GM18870 (cell line): ENCODE data around the gene EXOC3.
"Not testable (repeated sequence)": the region's sequence is repeated elsewhere in the genome, so short reads cannot be mapped to it uniquely, and the experiment has no call there.

Source experiments
- ATAC-seq: cut with Tn5 transposase; IDR thresholded peaks from one replicate; pipeline ENCODE4 v1.9.1; 2021; ENCODE audit warnings: moderate library complexity; ENCODE audit not compliant: unreplicated experiment

EXOC3 gene

DNA sequence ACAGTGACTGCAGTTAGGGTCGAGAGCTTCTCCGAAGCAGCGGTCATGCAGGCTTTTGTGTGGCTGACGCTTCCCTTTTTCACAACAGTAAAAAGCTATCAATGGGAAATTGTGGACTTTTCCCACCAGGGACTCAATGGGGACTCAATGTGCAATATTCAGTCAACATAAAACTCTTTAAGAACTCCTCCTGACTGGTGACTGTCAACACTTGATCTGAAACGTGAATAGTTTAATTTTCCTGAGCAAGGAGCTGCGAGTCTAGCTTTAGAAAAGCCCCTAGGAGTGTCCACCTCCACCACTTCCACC is 28.7 kb downstream of the EXOC3 start:
- ATAC-seq = no peak

DNA sequence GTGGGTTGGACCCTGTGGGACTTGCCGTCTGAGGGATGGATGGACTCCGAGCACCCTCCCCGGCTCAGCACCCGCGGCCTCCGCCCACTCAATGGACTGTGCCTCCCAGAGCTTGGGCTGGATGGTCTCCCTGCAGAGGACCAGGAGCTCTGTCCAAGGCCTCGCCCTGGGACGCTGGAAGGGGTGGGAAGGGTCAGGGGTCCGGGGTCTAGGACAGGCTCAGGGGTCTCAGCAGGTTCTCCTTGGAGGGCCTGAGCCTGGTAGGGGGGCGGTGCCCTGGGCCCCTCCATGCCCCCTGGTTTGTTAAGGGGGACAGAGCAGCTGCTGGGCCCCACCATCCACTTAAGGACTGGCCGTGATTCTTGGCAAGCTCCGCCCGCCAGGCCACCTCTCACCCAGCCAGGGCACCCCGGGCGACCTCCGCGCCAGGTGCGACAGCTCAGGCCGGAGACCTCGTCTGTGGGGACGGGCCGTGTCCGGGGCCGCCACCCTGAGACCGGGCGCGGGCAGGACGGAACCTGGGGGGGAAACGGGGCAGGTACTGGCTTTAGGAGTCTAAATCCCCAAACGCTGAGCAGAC is 29.2 kb downstream of the EXOC3 start:
- no peak for ATAC-seq

DNA sequence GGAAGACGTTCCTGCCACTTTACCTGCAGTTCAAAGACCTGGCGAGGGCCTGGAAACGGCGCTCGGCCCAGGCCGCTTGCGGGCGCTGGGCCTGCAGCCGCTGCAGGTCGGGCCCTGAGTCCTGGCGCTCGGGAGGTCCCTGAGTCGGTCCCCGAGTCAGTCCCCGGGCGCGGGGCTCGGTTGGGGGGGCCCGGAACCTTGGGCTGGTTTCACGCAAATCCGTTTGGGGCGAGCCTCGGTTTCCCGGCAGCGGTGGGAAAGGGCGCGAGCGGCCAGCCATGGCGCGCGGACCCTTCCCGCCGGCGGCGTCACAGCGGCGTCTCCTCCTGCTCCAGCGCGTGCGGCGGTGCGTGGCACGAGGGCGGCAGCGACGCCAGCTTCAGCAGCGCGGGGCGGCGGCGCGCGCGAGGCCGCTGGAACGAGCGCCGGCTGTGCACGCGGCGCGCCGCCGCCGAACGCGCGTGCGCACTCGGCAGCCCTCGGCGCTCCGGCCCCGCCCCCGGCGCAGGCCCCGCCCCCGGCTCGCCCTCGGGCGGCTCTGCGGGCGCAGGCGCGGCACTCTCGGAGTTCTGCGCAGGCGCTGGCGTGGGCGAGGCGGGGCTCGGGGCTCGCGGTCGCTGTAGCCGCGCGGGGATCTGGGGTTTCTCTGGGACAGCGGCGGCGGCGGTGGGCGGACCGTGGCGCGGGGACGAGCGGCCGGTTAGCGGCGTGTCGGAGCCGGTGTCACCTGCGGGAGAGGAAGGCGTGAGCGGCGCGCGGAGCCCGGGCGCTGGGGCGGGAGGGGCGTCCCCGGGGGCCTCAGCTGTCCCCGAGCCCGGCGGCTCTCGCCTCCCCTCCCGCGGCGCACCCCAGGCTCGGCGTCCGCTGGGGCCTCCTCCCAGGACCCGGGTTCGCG is 29.9 kb downstream of the EXOC3 start:
- ATAC-seq = no peak

DNA sequence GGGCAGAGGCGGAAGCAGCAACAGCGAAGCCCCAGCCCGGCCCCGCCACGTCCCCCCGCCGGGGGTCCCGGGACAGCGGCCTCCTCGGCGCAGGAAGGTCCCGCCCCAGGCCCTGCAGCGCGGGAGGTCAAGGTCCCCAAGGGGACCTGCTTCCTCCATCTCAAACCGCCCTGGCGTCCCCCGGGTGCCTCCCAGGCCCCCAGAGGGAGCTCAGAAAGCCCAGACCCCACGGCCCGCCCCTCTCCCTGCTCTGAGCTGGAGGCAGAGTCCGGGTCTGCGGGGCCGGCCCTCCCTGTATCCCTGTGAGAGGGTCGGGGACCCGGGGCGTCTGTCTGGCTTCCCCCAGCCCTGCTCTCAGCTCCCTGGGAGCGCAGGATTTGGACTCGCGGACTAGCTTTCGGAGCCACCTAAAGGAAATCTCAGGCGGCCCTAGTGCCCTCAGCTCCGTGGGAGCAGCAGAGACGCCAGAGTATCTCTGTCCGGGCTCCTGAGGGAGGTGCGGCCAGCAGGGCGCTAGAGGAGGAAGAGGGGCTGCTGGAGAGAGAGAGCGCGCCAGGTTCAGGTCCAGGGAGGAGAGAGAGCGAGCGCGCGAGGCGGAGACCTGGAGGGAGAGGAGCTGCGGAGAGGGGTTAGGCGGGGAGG is 30.7 kb downstream of the EXOC3 start:
- ATAC-seq = no peak

DNA sequence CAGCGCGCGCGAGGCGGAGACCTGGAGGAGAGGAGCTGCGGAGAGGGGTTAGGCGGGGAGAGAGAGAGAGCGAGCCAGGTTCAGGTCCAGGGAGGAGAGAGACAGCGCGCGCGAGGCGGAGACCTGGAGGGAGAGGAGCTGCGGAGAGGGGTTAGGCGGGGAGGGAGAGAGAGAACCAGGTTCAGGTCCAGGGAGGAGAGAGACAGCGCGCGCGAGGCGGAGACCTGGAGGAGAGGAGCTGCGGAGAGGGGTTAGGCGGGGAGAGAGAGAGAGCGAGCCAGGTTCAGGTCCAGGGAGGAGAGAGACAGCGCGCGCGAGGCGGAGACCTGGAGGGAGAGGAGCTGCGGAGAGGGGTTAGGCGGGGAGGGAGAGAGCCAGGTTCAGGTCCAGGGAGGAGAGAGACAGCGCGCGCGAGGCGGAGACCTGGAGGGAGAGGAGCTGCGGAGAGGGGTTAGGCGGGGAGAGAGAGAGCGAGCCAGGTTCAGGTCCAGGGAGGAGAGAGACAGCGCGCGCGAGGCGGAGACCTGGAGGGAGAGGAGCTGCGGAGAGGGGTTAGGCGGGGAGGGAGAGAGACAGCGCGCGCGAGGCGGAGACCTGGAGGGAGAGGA is 31.4 kb downstream of the EXOC3 start:
- ATAC-seq = not testable (repeated sequence)

DNA sequence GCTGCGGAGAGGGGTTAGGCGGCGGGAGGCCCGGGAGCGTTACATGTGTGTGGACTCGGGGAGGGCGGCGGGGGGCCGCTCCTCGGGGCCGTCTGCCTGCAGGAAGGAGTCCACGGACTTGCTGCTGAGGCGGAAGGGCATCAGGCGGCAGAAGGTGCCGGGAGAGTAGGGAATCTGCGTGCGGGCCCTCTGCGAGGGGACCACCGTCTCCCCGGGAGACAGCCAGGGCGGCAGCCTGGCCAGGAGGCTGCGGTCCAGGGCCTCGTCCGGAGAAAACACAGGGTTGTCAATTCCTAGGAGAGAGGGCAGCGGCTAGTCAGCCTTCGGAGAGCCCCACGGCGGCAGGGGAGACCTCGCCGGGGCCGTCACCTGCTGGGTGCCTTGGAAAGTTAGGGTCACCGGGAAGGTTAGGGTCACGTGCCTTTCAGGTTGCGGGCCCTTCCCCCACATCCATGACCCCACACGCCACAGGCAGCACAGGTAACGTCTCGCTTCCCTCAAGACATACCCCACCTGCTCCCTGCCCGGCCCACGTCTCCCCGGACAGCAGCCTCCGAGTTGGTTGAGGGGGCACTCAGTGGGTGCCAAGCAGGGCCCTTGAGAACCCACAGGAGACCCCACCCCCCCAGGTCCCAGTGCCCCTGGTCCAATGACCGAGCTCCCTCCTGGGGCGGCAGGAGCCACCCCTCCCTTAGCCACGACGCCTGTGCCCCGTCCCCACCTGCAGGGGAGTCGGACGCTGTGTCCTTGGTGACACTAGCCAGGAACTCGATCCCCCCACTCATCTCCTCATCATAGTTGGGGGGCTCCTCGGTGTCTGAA is 32.1 kb downstream of the EXOC3 start:
- ATAC-seq = no peak

DNA sequence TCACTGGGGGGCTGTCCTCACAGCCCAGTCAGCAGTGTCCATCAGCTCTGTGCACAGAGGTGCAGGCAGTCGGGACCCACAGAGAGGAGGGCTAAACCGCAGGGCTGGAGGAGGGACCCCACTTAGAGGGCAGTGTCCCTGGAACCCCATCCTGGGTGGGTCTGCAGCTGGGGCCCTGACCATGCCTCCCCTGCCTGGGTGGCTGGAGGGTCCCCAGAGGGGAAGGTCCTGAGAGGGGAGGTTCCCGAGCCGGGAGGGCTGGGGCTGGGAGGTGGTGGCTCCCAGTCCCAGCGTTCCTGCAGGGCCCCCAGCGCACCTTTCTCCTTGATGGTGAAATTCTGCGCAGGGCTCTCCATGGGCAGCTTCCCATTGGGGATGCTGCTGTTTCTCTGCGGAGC is 32.7 kb downstream of the EXOC3 start:
- no peak for ATAC-seq

DNA sequence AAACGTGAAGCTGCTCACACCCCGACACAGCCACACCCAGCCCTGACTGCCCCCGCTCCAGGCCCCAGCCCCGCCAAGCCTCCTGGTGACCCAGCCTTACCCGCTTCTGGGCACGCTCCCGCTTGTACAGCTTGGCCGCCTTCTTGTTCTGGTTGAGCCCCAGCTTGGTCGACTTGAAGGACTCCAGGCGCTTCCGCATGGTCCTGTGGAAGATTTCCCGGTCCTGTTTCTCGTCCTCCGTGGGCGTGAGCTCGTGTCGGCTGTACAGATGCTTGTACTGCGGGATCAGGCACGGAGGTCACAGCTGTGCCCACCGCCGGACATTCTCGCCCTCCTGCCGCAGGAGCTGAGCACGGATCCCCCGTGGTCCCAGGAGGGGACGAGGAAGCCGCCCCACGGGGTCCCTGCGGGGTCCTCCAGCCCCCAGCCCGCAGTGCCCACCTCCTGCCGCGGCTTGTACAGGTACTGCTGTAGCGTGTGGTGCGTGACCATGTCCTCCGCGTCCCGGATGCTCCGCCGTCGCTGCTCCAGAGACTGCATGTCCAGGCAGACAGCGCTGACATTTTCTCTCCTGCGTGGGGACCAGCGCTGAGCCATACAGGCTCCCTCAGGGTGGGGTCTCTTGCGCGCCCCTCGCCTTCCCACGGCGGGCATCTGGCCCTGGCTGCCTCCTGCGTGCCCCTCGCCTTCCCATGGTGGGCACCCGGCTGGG is 33.3 kb downstream of the EXOC3 start:
- ATAC-seq = no peak

DNA sequence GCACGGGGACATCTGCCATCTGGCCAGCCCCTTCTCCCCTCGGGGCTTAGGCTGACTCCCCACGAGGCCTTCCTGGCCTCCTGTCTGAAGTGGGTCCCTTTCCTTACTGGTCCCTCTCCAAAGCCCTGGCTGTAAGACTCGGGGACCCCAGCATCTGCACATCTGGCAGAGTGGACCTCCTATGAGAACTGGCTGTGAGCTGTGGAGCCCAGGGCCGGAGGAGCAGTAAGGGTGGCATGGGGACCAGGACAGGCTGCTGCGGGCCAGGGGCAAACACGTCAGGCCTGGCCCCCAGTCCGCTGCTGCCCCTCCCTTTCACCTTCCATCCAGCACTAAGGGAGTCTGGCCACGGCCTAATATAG is 33.8 kb downstream of the EXOC3 start:
- no peak for ATAC-seq

DNA sequence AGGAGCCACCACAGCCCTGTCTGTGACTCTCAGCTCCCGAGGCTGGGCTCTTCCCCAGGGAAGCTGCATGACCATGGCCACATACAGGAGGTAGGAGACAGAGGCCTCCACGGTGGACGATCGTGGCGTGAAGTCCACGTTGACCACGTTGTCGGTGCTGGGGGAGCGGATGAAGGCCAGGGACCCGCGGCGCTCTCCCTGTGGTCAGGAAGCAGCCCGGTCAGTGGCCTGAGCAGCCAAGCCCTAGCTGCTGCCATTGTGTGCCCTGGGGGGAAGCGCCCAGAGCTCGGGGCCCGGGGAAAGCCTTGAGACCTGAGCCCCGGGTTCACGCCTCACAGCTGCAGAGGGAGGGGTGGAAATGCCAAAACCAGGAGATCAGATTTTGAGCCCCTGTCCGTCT is 34.3 kb downstream of the EXOC3 start:
- no peak for ATAC-seq

DNA sequence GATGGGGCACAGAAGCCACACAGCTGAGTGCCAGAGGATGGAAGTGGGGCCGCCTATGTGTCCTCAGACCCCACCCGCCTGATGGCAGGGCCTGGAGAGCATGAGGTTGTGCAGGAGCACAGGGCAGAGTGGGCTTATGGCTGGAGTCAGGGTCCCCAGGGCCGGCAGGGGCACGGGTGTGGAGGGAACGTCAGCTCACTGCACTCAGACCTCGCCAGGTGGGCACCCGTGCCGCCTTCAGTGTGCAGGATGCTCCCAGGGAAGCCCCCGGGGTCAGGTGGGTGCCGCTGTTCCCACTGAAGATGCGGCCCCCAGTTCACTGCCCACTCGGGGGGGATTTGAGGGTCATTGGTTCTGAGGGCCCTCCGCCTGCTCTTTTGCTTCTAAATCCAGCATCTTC is 34.9 kb downstream of the EXOC3 start:
- no peak for ATAC-seq

DNA sequence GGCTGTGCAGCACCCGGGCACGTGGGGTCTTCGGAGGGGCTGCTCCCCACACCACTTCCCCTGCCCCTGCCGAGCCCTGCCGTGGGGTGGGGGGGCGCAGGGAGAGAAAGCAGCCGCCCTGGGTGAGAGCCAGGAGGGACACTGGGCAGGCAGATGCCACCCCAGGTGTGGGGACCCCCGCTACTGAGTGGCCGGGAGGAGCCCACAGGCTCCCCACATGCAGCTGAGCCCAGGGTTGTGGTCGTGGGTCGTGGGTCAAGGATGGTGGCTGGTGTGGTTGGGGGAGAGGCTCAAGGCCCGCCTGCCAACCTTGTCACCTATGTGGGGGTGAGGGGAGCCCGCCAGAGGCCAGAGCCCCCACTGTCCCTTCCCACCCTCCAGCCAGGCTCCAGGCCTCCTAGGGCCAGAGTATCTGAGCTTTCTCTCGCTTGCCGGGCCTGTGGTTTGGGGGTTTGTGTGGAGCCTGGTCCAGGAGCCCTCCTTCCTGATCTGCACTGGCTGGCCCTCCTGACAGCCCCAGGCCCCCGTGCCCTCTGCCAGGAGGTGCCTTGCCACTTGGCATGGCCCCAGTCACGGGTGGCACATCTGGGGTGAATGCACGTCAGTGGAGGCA is 35.5 kb downstream of the EXOC3 start:
- ATAC-seq = no peak

DNA sequence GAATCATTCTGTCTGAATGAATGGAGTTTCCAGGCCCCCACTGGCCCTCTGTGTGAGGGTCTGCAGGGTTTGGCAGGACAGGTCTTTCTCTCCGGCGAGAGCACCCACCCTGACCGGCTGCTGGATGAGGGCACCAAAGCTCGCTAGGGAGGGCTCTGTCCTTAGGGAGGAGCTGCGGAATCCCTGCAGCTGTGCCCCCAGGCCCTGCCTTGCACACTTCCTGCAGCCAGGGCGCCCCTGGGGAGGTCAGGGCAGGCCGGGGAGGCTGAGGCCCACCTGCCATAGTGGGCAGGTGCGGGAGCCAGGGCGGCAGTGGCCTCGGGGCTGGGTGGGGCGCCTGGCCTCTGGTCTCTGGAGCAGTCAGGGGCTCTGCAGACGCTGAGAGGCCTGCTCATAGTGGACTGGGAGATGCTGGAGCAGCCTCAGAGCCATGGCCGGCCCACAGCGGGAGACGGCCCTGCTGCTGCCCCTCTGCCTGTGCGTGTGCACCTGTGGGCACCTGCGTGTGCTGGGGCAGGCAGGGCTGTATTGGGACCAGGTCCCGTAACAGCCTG is 36.1 kb downstream of the EXOC3 start:
- ATAC-seq = no peak

DNA sequence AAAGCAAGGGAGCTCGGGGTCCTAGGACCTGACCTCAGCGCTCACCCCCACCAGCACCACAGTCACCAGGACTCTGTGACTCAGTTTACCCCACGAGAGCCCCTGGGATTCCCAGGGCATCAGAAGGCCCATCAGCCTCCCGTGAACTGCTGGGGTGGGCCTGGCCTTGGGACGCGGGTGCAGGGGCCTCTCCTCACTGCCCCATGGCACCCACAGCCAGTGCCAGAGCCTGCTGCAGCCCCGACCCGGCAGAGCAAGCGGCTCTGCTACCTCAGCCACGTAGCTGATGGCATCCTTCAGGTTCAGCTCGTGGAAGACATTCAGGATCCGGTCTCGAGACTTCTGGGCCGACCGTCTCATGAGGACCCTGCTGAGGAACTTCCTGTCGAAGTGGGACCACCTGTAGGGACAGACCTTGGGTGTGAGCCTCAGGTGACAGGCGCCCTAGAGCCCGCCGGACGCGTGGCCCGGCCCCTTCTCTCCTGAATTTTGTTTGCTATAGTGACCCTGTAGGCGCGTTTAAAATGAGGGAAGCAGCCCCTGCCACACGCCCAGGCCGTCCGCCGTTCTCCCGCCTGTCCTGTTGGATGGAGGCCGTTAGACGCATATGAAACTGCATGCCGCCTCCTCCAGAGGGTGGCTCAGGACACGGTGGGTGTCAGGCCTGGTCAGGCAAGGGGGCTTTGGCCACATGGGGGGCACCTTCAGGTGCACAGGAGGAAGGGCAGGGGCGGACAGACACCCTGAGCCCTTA is 36.8 kb downstream of the EXOC3 start:
- no peak for ATAC-seq

DNA sequence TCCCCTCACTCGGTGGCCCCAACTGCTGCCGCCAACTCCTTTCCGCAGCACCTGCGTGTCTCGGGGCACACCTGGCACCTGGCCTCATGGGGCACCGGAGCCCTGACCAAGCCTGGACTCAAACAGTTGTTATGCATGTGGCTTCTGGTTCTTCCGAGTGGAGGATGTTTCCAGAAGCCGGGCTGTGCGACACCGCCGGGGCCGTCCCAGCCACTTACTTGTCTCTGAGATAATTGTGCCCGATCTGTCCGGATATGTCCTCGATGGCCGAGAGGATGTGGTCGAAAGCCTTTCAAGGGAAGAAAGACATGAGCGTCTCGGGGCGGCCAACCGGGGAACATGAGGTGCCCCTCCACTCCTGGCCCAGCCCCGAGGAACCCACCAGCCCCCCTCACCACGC is 38.4 kb downstream of the EXOC3 start:
- no peak for ATAC-seq

DNA sequence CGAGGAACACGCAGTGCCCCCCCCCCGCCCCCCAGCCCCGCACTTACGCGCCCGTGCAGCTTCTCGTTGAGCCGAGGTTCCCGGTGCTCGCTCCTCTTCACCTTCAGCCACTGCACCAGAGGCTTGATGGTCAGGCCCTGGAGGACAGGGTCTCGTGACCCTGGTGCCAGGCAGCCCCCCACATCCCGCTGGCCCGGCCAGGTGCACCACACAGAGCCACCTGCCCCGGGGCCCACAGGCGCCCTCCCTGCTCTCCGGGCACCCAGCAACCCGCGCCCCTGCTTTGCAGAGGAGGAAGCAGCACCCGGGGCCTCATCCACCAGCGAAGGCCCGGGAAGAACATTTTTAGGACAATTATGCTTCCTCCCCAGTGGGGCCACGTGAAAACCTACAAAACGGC is 39.0 kb downstream of the EXOC3 start:
- ATAC-seq = no peak

DNA sequence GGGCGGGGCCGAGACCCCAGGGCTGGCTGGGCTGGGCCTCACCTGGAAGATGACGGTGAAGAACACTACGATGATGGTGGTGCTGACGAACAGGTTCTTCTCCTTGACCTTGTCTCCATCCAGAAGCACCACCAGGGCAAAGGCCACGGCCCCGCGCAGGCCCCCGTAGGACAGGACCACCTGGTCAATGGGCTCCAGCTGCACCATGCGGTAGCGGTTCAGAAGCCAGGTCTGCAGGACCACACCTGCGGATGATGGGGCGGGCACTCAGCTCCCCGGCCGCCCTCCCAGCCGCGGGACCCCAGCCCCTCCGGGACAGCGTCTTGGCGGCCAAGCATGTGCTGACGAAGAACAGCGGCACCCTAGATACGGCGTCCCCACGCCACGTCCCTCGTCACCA is 39.5 kb downstream of the EXOC3 start:
- ATAC-seq = no peak

DNA sequence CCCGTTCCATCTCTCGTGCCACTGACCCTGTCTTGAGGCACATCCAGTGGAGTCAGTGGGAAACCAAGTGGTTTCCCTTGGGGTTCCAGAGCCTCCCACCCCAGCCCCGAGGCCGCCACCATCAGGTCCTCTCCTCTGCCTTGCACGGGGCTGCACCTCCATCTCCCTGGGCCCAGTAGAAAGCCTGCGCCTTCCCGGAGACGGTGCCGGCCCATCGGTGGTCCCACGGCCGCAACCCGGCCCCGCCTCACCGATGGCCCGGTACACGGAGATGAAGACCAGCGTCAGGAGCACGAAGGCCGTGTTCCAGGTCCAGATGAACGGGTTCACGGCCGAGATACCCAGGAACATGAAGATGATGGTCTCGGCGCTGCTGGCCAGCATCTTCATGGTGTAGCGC is 40.0 kb downstream of the EXOC3 start:
- no peak for ATAC-seq
